Peyer's patch (tissue), 4 donors: Measurements from ENCODE around the gene PCNX1. TPM values are rescaled to one million over a fixed set of nuclear protein-coding genes. Genes with fewer than 3 reads are reported as not detected.

Experiments
- DNase-seq, 3 donors: peaks; one replicate each; pipeline ENCODE4 v3.0.0-alpha.2; 2017 to 2019
- H3K27ac ChIP-seq, 4 donors: fragments of 200-600 bp; sonication (generic); one replicate each; pipeline ENCODE4 v1.5.1; 2016 to 2019
- H3K27me3 ChIP-seq, 2 donors: fragments of 200-600 bp; sonication (generic); one replicate each; pipeline ENCODE4 v1.5.1; 2019
- H3K36me3 ChIP-seq, 3 donors: fragments of 200-600 bp; sonication (generic); one replicate each; pipeline ENCODE4 v1.5.1; 2016 to 2019
- H3K4me1 ChIP-seq, 4 donors: fragments of 200-600 bp; sonication (generic); one replicate each; pipeline ENCODE4 v1.5.1; 2016 to 2019
- H3K4me3 ChIP-seq, 4 donors: fragments of 200-600 bp; sonication (generic); 1 replicate in 3 of 4; 2 replicates in 1 of 4; pipeline ENCODE4 v1.5.1; 2016 to 2019; ENCODE audit warnings: mild to moderate bottlenecking in 1 of 4
- H3K9me3 ChIP-seq, 4 donors: fragments of 200-600 bp; sonication (generic); one replicate each; pipeline ENCODE4 v1.5.1; 2016 to 2019; ENCODE audit warnings: mild to moderate bottlenecking in 1 of 4
- POLR2A ChIP-seq, 2 donors: fragments of 450-650 bp; IDR thresholded peaks; one replicate each; pipeline ENCODE4 v1.5.1; 2017; ENCODE audit warnings: antibody characterized with exemption in 2 of 2, mild to moderate bottlenecking in 2 of 2, moderate library complexity in 2 of 2
- total RNA-seq, 4 donors: library from RNA; depleted of rRNA; stranded (reverse); fragments of >200 nt; gene quantifications; one replicate each; pipeline ENCODE4 v1.1.0, GENCODE V29; 2016
- TF ChIP-seq, protein P1 (sequence below), 6 experiments: fragments of 450-650 bp in 4 of 6; fragments of 200-600 bp in 2 of 6; sonication (generic) in 1 of 6; IDR thresholded peaks; one replicate each; pipeline ENCODE4 v1.5.1; 2017 to 2019; ENCODE audit warnings: antibody characterized with exemption in 6 of 6, mild to moderate bottlenecking in 3 of 6, moderate library complexity in 1 of 6

The PCNX1 gene
- total RNA-seq, 4 donors from 2014 or later: 62.7 to 136 (median 90.5) TPM

DNA sequence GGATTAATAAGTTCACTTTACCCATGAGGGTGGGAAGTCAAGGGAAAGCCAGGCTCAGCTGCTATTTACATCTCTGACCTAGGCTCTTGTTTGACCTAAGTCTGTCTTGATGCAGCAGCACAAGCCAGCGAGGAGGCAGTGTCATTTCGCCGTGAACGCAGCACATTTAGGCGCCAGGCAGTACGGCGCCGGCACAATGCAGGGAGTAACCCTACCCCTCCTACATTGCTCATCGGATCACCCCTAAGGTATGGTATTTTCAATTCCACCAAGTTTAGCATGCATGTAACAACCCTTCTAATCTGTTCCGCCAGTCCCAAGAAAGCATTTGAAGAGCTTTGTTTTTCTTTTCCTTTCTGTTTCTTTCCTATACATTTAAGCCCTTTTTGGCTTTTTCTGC, 81.2 kb downstream of the PCNX1 start:
- Histone ChIP-seq H3K4me1 (no peaks in the 10 kb centered on the region), H3K9me3 (no peaks in the 10 kb centered on the region), H3K4me3 (no peak overlapping the region), H3K27me3 (no peaks in the 10 kb centered on the region), H3K27ac (no peak overlapping the region), H3K36me3 (no peaks in the 10 kb centered on the region)
- TF ChIP-seq POLR2A (IDR thresholded peaks at IDR 0.05): no peak
- TF ChIP-seq, protein P1, sequence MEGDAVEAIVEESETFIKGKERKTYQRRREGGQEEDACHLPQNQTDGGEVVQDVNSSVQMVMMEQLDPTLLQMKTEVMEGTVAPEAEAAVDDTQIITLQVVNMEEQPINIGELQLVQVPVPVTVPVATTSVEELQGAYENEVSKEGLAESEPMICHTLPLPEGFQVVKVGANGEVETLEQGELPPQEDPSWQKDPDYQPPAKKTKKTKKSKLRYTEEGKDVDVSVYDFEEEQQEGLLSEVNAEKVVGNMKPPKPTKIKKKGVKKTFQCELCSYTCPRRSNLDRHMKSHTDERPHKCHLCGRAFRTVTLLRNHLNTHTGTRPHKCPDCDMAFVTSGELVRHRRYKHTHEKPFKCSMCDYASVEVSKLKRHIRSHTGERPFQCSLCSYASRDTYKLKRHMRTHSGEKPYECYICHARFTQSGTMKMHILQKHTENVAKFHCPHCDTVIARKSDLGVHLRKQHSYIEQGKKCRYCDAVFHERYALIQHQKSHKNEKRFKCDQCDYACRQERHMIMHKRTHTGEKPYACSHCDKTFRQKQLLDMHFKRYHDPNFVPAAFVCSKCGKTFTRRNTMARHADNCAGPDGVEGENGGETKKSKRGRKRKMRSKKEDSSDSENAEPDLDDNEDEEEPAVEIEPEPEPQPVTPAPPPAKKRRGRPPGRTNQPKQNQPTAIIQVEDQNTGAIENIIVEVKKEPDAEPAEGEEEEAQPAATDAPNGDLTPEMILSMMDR (IDR thresholded peaks at IDR 0.05): no peak
- no peak for DNase-seq

DNA sequence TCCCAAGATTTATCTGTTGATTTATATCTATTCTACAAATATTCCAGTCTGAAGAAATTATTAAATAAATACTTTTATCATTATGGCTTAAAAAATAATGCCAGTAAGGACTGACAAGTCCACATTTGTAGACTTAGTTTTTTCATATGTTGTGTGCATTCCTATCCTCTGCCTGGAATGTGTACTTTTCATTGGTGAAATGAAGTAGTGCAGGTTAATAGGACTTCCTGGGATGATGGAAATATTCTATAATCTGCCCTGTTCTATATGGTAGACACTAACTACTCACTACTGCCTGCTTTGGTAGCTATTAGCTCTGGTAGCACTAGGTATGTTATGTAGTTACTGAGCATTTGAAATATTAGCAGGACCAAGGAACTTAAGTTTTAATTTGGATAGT, 86.7 kb downstream of the PCNX1 start:
- H3K4me1 ChIP-seq: peaks cover 0 to 5% (median 0%) of the 10 kb centered on the region in 4 donors
- H3K4me3 ChIP-seq: no peak overlapping the region
- H3K36me3 ChIP-seq: peaks cover 0 to 5% (median 0%) of the 10 kb centered on the region in 3 donors
- H3K9me3 ChIP-seq: no peaks in the 10 kb centered on the region
- no peak for TF ChIP-seq POLR2A (IDR thresholded peaks at IDR 0.05)
- TF ChIP-seq, protein P1 (IDR thresholded peaks at IDR 0.05): no peak
- no peak for DNase-seq
- H3K27me3 ChIP-seq: no peaks in the 10 kb centered on the region
- no peak overlapping the region for H3K27ac ChIP-seq

DNA sequence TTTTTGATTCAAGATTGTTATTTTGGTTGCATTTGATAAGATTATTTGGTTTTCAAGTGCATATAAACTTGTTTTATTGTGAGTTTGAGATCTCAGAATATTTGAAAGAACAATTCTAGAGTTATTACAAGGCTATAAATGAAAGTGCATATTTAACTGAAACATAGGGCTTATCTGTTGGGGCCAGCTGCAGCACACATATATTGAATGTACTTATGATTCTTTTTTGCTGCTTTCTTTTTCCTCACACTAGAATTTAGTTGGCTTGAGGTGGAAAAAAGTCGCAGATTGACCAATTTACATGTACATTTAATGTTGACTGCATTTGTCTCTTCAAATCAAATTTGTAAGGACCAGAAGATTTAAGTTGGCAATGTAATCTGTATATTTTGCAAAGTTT, 88.0 kb downstream of the PCNX1 start:
- DNase-seq: no peak
- no peak overlapping the region for H3K4me3 ChIP-seq
- no peaks in the 10 kb centered on the region for H3K9me3 ChIP-seq
- peaks cover 0 to 5% (median 0%) of the 10 kb centered on the region in 4 donors for H3K4me1 ChIP-seq
- TF ChIP-seq, protein P1 (IDR thresholded peaks at IDR 0.05): no peak
- no peak for TF ChIP-seq POLR2A (IDR thresholded peaks at IDR 0.05)
- H3K27me3 ChIP-seq: no peaks in the 10 kb centered on the region
- H3K36me3 ChIP-seq: peaks cover 0 to 5% (median 0%) of the 10 kb centered on the region in 3 donors
- no peak overlapping the region for H3K27ac ChIP-seq

DNA sequence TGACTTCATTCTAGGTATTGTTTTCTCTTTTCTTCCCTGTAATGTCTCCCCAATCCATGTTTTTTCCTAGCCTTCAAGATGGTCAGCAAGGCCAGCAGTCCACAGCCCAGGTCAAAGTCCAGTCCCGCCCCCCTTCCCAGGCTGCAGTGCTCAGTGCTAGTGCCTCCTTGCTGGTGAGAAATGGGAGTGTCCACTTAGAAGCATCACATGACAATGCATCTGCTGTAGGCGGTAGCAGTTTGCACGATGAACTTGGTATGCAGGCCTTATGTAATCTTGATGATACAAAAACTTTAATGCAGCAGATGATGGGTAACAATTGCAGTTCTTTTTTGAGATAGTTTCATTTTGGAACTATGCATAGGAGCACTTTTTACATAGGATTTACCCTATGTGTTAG, 88.4 kb downstream of the PCNX1 start:
- Histone ChIP-seq H3K27ac (no peak overlapping the region), H3K4me1 (peaks cover 0 to 5% (median 0%) of the 10 kb centered on the region in 4 donors), H3K9me3 (no peaks in the 10 kb centered on the region), H3K27me3 (no peaks in the 10 kb centered on the region), H3K4me3 (no peak overlapping the region), H3K36me3 (peaks cover 0 to 5% (median 0%) of the 10 kb centered on the region in 3 donors)
- peak in 2 of 3 donors; percentile 62 to 76 for DNase-seq
- no peak for TF ChIP-seq POLR2A (IDR thresholded peaks at IDR 0.05)
- TF ChIP-seq, protein P1 (IDR thresholded peaks at IDR 0.05): no peak

DNA sequence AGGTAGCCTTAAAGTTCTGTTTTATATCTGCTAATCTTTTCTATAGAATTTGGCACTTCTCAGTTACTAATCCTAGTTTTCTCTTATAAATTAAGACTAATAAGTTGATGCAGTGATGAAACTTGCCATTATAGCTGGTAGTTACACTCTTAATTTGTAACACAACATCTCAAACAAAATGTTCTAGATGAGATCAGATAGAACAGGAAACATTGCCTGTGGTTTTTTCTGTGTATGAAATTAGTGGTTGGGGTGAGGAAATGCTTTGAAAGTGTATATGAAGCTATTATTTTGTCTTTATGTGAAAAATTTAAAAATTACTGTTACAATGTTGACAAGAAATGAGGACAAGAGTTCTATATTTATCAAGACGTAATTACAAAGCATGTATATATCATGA, 91.9 kb downstream of the PCNX1 start:
- peak overlapping the region; percentile 25 to 54 (median 50) for H3K27ac ChIP-seq
- DNase-seq: no peak
- H3K9me3 ChIP-seq: no peaks in the 10 kb centered on the region
- H3K4me1 ChIP-seq: peaks cover 0 to 5% (median 0%) of the 10 kb centered on the region in 4 donors
- TF ChIP-seq, protein P1 (IDR thresholded peaks at IDR 0.05): no peak
- H3K27me3 ChIP-seq: no peaks in the 10 kb centered on the region
- H3K4me3 ChIP-seq: no peak overlapping the region
- peaks cover 0 to 11% (median 0%) of the 10 kb centered on the region in 3 donors for H3K36me3 ChIP-seq

GRCh38 chr14:71000091-71000490, 92.8 kb downstream of the PCNX1 start:
- Histone ChIP-seq H3K4me3 (no peak overlapping the region), H3K27ac (peak overlapping the region in 3 of 4 donors; percentile 25 to 54 (median 50)), H3K4me1 (peaks cover 0 to 5% (median 0%) of the 10 kb centered on the region in 4 donors), H3K27me3 (no peaks in the 10 kb centered on the region), H3K36me3 (peaks cover 0 to 13% (median 0%) of the 10 kb centered on the region in 3 donors), H3K9me3 (no peaks in the 10 kb centered on the region)
- DNase-seq: no peak
- TF ChIP-seq, protein P1 (IDR thresholded peaks at IDR 0.05): no peak
- TF ChIP-seq POLR2A (IDR thresholded peaks at IDR 0.05): no peak
